Body of pancreas (tissue), 4 donors: ENCODE data around the gene NR6A1.

Experiments
- CTCF ChIP-seq, 7 experiments: fragments of 450-650 bp in 4 of 7; fragments of 200-600 bp in 3 of 7; sonication (generic) in 3 of 7; IDR thresholded peaks; one replicate each; pipeline ENCODE4 v1.5.1; 2016 to 2019; ENCODE audit warnings: antibody characterized with exemption in 7 of 7
- POLR2A ChIP-seq, 3 donors: fragments of 450-650 bp; IDR thresholded peaks; one replicate each; pipeline ENCODE4 v1.6.1; 2016; ENCODE audit warnings: antibody characterized with exemption in 3 of 3, mild to moderate bottlenecking in 2 of 3

DNA sequence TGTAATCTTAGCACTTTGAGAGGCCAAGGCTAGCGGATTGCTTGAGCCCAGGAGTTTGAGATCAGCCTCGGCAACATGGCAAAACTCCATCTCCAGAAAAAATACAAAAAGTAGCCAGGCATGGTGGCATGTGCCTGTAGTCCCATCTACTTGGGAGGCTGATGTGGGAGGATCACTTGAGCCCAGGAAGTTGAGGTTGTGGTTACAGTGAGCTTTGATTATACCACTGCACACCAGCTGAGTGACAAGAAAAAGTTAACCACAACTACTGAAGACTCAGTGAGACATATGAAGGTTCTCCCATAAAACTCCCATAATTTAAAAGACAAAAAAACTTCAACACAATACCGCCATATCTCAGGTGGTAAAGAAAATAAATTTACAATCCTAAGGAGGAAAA is 98.0 kb downstream of the NR6A1 start:
- no peak for TF ChIP-seq CTCF (IDR thresholded peaks at IDR 0.05)
- TF ChIP-seq POLR2A (IDR thresholded peaks at IDR 0.05), result no peak
